Activated CD4-positive, alpha-beta T cell treated with anti-CD3 and anti-CD28 coated beads for 48 hours (primary cell): ENCODE results near the gene GRM4.

Experiments used
- DNase-seq: peaks from one replicate; pipeline ENCODE4 v3.0.0-alpha.2; 2020

GRM4 gene

DNA sequence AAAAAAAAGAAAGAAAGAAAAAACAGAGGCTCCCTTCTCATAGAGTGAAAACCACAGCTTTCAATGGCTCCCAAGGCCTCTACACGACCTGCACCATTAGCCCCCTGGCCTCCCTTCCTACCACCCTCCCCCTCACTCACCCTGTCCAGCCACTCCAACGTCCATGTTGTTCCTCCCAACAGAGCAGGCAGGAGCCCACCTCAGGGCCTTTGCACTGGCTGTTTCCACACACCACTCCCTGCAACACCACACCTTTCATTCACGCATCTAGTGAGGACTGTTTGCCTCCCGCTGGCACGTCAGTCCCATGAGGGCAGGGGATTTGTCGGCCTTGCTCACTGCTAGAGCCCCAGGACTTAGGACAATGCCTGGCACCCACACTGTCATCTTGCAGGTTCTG lies 39.5 kb downstream of the GRM4 start:
- DNase-seq = no peak

DNA sequence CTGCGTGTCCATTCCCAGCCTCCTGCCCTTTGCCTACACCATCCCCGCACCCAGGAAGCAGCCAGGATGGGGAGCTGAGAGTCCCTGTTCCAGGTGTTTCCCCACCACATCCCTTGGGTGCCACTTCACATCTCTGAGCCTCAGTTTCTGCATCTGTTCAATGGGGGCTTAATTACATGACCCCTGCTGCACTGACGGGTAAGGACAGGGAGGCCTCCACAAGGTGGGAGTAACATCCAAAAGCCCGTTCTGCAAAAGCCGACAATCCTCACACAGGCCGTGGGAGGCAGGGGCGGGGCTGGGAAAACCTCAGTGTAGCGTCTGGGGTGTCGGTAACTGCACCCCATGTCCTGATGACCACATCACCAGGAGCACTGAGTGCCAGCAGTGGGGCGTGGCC lies 41.3 kb downstream of the GRM4 start:
- no peak for DNase-seq

- DNase-seq = no peak
Observed at GRCh38 chr6:34104186-34104585, 41.7 kb downstream of the GRM4 start.

- DNase-seq = no peak
Observed at GRCh38 chr6:34103321-34103720, 42.6 kb downstream of the GRM4 start.

GRCh38 chr6:34102696-34103095 lies 43.2 kb downstream of the GRM4 start:
- no peak for DNase-seq

GRCh38 chr6:34102099-34102656 lies 43.7 kb downstream of the GRM4 start:
- no peak for DNase-seq

GRCh38 chr6:34100788-34101187 lies 45.1 kb downstream of the GRM4 start:
- DNase-seq = no peak

- DNase-seq = no peak
Observed at GRCh38 chr6:34099878-34100277, 46.0 kb downstream of the GRM4 start.

GRCh38 chr6:34098045-34098936 lies 47.6 kb downstream of the GRM4 start:
- DNase-seq = no peak

DNA sequence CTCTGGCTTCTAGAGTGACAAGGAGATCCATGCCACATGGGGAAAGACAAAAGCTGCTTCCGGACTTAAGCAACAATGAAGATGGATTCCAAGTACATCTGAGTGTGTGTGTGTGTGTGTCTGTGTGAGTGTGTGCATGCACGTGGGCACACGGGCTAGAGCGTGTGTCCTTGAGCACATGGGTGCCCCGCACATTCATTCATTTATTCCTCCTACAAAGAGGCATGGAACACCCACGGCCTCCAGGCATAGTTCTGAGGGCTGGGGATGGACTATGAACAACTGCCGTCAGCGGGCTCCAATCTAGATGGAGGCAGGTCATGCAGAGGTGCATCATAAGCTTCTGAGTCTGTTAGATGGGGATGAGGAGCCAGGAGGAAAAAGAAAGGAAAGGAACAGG lies 49.1 kb downstream of the GRM4 start:
- no peak for DNase-seq

GRCh38 chr6:34096193-34096592 lies 49.7 kb downstream of the GRM4 start:
- no peak for DNase-seq

- no peak for DNase-seq
Observed at GRCh38 chr6:34095741-34096140, 50.1 kb downstream of the GRM4 start.

GRCh38 chr6:34095136-34095505 lies 50.8 kb downstream of the GRM4 start:
- DNase-seq = no peak

DNA sequence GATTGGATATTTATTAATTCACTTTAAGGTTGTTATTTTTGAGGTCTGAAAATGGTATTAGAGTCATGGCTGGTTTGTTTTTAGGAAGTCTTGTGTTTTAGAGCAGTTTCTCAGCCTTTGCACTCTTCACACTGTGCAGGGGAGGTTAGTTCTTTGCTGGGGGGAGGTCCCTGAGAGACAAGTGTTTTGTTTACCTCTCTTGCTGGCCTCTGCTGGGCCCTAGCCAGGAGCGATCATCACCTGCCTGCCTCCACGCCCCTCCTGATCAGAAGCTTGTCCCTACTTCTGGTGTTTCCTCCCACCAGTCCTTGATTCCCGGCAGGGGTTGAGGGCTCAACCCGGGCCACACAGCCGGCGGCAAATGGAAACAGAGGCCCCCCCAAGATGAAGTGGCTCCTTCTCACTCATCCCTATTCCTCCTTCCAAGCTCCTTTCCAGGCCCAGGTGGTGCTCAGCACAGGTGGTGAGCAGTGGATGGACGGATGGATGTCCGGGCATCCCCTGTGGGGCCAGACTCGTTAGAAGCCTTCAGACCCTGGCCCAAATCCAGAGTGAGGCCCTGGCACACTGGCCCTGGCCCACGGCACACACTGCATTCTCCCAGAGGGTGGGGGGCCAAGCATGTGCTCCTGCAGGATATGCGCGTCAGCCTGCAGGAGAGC lies 51.3 kb downstream of the GRM4 start:
- DNase-seq = no peak

DNA sequence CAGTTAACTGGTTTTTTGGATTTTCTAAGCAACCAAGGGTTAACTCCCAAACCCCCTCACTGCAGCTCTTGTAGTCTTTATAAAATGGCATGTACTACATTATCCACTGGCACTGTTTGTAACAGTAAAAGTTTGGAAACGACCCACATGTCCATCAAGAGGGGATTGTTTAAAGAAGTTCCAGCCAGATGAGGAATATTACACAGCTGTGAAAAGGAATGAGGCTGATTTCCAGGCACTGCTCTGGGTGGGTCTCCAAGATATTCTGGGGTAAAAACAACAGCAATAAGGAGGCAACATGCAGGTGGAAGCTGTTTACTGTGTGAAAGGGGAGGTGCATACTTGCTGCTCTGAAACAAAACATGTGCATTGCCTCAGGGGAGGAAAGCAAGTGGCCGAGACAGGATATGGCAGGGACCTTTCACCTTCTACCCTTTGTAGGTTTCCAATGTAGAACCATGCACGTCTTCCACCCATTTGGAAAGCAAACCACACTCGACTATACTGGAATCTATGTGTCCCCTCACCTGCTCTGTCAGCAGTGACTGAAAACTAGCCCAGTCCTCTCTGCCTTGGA lies 51.9 kb downstream of the GRM4 start:
- no peak for DNase-seq

GRCh38 chr6:34093206-34093605 lies 52.7 kb downstream of the GRM4 start:
- DNase-seq = no peak

GRCh38 chr6:34092631-34093030 lies 53.3 kb downstream of the GRM4 start:
- DNase-seq = no peak

DNA sequence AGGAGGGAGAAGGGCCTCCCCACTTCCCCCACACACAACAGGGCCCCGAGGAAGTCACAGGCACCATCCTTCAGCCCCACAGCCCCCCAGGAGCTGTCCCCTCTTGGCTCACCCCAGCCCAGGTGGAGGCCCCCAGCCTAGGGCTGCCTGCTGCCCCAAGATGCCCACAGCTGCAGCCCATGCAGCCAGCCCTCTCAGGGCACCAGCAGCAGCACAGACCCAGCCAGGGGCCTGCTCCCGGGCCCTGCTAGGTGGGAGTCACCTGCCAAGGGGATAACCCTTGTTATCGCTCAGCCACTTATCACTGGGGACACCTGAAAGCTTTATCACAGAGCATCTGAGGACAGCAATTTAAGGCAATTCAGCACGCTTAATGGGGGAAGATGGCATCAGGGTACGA lies 55.0 kb downstream of the GRM4 start:
- no peak for DNase-seq

DNA sequence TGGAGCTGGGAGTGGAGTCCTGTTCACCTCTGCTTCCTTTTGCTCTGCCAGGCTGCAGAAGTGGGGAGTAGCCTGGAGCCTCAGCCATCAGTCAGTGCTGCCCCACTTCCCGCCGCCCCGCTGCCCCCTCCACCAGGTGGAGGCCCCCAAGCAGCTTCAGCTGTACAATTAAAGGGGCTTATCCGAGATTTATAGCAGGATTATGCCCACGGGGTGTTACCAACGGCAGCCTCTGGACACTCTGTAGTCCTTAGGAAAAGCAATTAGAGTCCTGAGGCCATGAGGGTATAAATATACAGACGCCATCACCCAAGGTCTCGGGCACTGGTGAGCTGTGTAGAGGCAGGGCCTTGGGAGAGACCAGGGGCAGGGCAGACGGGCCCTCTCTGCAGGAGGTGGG lies 55.4 kb downstream of the GRM4 start:
- no peak for DNase-seq

DNA sequence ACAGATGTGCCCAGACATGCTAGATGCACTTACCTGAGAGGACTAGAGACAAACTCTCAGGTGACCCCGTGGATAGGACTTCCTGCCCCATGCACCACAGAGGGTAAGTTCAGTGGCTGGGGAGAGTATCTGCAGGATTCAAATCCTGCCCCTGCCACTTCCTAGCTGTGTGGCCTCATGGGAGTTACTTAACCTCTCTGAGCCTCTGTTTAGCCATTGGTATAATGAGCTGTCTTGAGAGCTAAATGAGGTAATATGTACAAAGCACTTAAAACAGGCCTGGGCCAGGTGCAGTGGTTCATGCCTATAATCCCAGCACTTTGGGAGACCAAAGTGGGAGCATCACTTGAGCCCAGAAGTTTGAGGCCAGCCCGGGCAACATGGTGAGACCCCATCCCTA lies 59.3 kb downstream of the GRM4 start:
- no peak for DNase-seq

DNA sequence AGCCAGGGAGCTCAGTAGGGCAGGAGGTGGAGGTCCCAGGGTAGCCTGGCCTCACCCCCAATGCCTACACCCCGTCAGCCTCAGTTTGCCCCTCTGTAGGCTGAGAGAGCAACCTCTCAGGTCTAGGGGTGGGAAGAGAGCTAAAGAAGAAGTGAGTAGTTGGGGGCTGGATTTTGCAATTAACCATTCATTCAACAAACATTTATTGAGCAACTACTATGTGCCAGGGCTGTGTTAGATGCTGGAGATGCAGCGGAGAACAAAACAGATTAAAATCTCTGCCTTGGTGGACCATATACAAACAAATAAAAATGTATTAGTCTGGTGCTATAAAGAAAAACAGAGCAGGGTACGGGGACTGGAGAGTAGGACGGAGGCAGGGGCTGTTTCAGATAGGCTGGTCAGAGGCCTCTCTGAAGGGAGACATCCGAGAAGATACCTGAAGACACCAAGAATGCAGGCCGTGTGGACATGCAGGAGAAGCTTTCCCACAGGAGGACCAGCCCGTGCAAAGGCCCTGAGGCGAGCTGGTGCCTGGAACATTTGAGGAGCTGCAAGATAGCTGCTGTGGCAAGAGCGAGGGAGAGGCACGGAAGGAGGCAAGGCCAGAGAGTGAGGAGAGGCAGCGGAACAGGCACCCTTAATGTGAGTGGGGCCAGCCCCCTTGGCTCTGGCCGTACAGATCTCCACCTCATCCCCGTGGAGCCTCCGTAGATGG lies 60.3 kb downstream of the GRM4 start:
- no peak for DNase-seq

GRCh38 chr6:34084591-34085290 lies 61.1 kb downstream of the GRM4 start:
- no peak for DNase-seq
